Hindlimb muscle (tissue), 1 donor: ENCODE measurements around the gene SEC14L2. TPM values are rescaled to one million over a fixed set of nuclear protein-coding genes. Genes with fewer than 3 reads are reported as not detected.
A peak's percentile ranks its signal among the peaks of the same experiment; 100 is the strongest.

ENCODE experiments used
- DNase-seq: peaks from one replicate; pipeline ENCODE4 v3.0.0-alpha.2; 2013
- polyA plus RNA-seq: library from polyadenylated mRNA; unstranded; fragments of 120-200 nt; gene quantifications from one replicate; pipeline ENCODE4 v1.2.1, GENCODE V29; 2013; ENCODE audit not compliant: insufficient read length

SEC14L2 gene
- 2.0 TPM for polyA plus RNA-seq

DNA sequence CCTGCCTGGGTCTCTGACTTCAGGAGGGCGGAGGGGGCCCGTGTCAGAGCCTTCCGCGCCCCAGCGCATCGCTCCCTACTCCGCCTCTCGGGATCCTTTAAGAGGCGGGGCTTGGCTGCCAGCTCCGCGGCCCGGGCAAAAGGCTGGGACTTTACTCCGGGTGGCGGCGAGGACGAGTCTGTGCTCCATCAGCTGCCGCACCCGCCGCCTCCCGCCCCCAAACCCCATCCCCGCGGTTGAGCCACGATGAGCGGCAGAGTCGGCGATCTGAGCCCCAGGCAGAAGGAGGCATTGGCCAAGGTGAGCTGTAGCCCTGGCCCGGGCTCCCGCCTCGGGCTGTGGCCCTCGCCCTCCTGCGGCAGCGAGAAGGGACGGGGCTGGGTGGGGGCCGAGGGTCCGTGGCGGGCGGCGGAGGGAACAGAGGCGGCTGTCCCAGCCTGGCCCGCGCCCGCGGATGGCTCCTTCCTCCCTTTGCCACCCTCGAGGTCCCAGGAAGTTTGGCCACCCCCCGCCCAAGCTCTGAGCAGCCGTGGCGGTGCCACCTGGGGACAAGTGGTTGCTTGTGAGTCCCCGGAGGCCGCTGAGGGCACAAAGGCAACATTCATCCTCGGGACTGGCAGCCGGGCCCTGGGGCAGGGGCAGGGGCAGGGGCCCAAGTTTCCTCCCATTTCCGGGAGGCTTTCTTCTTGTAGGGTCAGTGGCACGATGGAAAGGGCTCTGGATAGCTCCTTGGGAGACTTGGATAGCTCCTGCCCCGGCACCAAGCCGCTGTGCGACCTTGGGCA, at the start of gene SEC14L2:
TSS of gene SEC14L2 (plus strand) at position 148 of the 785 bp plus-strand sequence. CDS start at position 247, 99 bp downstream.
- DNase-seq = peak; percentile 55

GRCh38 chr22:30347255-30347892, 49.4 kb upstream of the SEC14L2 start:
- no peak for DNase-seq

DNA sequence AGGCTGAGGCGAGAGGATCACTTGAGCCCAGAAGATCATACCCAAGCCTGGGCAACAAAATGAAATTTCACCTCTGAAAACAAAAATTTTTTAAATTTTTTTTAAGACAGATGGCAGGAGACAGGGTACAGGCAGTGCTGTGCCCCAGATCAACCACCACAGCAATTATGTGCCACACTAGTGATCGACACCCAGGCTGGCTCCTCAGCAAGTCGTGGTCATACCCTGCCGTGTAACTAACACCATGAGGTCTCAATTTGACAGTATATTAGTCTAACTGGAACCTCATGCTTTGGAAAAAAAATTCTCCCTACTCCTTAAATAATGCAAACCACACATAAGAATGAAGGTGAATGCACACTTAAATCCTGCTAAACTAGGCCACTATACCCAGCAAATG, 48.4 kb upstream of the SEC14L2 start:
- DNase-seq = no peak

- DNase-seq = no peak
These were observed 48.0 kb upstream of the SEC14L2 start for GRCh38 chr22:30348809-30349208.

GRCh38 chr22:30351226-30351625, 45.6 kb upstream of the SEC14L2 start:
- no peak for DNase-seq

GRCh38 chr22:30354644-30355043, 42.2 kb upstream of the SEC14L2 start:
- DNase-seq = no peak

DNA sequence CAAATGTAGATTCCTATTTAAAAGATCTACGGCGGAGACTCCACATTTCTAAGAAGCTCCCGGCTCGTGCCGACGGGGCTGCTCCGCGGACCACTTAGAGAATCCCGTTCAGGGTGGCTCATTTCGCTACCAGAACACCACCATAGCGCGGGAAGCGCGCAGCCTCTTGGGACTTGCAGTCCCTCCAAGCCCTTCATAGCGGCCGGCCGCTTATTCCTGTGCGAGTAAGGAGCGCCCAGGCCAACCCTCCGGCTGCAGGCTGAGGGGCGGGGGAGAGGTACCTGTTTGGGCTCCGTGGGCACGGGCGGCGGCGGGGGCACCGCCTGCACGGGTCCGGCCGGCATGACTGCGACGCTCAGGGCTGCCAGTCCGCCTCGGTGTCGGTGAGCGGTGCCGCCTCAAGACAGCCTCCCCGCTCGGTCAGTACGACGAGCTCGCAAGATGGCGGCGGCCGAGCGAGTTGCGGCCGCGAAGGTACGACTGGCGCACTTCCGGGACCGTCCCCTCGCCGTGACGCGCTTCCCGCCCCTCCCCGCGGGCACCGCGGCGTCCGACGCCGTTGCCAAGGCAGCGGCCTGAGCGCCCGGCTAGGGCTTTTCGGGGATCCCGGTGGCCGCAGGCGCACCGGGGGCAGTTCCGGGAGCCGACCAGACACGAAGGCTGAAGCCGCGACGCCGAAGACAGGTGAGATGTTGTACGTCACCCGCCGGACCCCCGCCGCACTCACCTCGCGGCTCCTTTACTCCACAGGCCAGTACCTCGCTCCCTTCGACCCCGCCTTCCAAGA, 40.2 kb upstream of the SEC14L2 start, which contains the start of the genes CCDC157 and SF3A1:
TSS of gene CCDC157 (plus strand) at position 559 of the 787 bp plus-strand sequence. CDS start 8,994 bp downstream, outside the sequence.
TSS of gene SF3A1 (minus strand) at position 446 of the 787 bp plus-strand sequence. CDS start at position 344, 102 bp downstream.
- DNase-seq = peak; percentile 94

- no peak for DNase-seq
These were observed 39.6 kb upstream of the SEC14L2 start for GRCh38 chr22:30357236-30357570.

GRCh38 chr22:30357650-30358215, 39.1 kb upstream of the SEC14L2 start:
- DNase-seq = no peak

- DNase-seq = no peak
These were observed 38.3 kb upstream of the SEC14L2 start for GRCh38 chr22:30358541-30358940.

- DNase-seq = no peak
These were observed 34.7 kb upstream of the SEC14L2 start for GRCh38 chr22:30361916-30362650.

DNA sequence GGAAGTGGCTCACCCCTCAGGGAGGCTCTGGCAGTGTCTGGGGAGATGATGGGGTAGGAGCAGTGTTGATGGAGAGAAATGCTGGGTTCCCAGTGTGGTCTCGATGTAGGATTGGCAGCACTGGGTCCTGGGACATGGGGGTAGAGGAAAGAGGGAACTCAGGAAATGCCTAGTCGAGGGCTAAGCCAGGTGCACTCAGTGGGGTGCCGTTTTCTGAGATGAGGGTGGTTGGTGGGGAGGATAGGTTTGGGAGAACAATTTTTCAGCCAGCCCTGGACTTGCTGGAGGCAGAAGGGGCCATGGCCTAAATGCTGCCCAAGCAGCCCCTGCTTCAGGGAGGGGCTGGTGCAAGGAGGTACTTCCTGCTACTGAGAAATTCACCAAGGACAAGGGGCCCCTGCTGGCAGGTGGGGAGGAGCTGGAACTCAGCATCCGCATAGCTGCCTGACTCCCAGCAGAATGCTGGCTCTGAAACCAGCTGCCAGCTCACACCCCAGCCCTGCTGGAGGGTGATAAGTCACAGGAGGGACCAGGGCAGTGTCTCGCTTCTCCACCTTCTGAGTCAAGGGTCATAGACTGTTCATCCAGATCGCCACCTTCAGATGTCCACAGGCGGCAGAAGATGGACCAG, 34.1 kb upstream of the SEC14L2 start:
- DNase-seq = no peak

DNA sequence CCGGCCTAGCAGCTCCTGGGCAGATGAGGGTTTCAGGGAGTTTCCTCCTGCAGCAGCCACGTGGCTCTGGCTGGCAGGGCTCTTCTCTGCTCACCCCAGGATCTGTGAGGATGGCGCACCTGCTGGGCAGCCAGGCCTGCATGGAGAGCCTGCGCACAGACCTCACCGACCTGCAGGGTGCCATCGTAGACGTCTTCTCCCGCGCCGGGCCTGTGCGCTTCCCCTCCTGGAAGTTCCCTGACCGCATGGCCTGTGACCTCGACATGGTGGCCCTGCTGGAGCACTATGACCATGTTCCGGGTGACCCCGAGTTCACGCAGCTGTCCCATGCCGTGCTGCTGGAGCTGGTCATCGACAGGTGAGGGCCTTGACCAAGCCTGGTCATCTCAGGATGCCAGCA, 30.9 kb upstream of the SEC14L2 start:
- no peak for DNase-seq

DNA sequence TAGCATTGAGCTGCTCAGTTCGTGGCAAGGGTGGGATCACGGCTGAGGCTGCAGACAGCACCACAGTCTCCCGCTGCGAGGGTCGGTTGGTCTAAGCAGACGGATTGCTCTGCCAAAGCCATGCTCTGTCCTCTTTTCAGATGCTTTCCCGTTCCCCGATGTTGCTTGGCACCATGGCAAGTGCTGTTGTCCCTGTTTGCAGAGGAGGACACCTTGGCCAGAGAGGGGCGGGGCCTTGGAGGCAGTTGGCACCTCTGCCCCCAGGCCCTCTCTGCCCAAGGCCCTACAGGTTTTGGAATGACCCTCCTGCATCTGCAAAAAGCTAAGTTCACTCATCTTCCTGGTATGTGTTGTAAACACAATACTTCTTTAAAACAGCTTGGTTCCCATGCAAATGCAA, 28.4 kb upstream of the SEC14L2 start:
- no peak for DNase-seq

GRCh38 chr22:30370641-30371230, 26.1 kb upstream of the SEC14L2 start:
- DNase-seq = no peak

- DNase-seq = no peak
These were observed 25.5 kb upstream of the SEC14L2 start for GRCh38 chr22:30371321-30371720.

DNA sequence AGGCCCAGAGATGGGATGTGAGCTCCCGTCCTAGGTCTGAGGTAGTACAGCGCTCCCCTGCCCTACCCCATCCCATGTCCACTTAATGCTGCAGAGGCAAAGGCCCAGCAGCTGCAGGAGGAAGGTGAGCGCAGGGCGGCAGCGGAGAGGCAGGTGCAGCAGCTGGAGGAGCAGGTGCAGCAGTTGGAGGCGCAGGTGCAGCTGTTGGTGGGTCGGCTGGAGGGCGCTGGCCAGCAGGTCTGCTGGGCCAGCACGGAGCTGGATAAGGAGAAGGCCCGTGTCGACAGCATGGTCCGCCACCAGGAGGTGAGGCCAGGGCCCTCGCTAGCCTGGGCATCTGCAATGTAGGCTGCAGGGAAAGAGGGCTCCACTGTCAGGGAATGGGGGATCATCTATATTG, 24.8 kb upstream of the SEC14L2 start:
- DNase-seq = no peak

DNA sequence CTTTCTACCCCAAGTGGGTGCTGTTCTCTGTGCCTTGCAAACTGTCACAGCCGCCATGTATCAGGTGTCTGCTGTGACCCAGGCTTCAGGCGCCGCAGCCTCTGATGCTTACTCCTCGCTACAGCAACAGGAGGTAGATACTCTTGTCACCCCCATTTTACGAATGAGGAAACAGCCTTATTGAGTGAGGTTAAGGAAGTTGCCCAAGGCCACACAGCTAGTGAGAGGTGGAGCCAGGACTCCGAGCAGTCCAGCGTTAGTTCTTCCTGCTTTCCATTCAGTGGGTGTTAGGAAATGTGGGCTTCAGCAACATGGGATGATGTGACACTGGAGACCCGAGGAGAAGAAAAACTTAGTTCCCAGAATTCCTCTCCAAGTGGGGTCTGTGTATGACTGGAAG, 23.9 kb upstream of the SEC14L2 start:
- no peak for DNase-seq

GRCh38 chr22:30373331-30374325, 23.2 kb upstream of the SEC14L2 start:
- DNase-seq = no peak

DNA sequence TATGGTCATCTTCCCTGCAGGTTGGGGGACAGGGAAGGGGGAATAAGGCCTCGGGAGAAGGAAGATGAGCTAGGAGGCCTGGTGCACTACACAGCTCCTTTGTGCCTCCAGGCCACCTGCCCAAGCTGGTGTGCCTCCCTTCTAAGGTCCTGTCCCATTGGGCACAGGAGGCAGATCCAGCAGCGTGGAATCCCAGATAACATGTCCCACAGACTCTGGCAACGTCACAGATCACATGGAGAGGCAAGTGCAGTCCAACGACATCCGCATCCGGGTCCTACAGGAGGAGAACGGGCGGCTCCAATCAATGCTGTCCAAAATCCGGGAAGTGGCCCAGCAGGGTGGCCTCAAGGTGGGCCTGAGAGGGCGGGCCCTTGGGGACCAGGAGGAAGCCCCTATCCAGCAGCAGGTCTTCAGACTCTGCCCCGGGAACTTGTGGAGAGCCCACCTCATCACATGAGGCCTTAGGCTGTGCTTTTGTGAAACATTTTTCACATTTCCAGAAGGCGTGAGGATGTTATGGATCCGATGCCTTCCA, 21.4 kb upstream of the SEC14L2 start:
- DNase-seq = no peak
